Osteoblast (primary cell): Measurements from ENCODE around the gene KLHL29. TPM values are rescaled to one million over a fixed set of nuclear protein-coding genes. Genes with fewer than 3 reads are reported as not detected.

ENCODE experiments used
- DNase-seq: peaks from one replicate; pipeline ENCODE4 v3.0.0; 2011; ENCODE audit warnings: low spot score, mixed read lengths; ENCODE audit not compliant: insufficient read length; ENCODE audit errors: missing footprints
- H2AFZ ChIP-seq: 2 replicates; pipeline ENCODE4 v1.6.0; 2011; ENCODE audit warnings: mild to moderate bottlenecking, low read length
- H3K27ac ChIP-seq: 2 replicates; pipeline ENCODE4 v1.5.1; 2011; ENCODE audit warnings: mild to moderate bottlenecking, low read depth, low read length, moderate library complexity
- H3K27me3 ChIP-seq: 2 replicates; pipeline ENCODE4 v1.6.0; 2012; ENCODE audit warnings: mild to moderate bottlenecking, control low read depth, inconsistent platforms, low read length, moderate library complexity; ENCODE audit not compliant: insufficient read depth
- H3K36me3 ChIP-seq: 2 replicates; pipeline ENCODE4 v1.5.1; 2011; ENCODE audit warnings: mild to moderate bottlenecking, low read length, control low read depth, moderate library complexity; ENCODE audit not compliant: insufficient read depth
- H3K4me1 ChIP-seq: 2 replicates; pipeline ENCODE4 v1.5.1; 2011; ENCODE audit warnings: mild to moderate bottlenecking, low read length, control low read depth, moderate library complexity; ENCODE audit not compliant: insufficient read depth
- H3K4me2 ChIP-seq: 2 replicates; pipeline ENCODE4 v1.6.0; 2011; ENCODE audit warnings: mild to moderate bottlenecking, low read length; ENCODE audit not compliant: insufficient read depth
- H3K4me3 ChIP-seq: fragments of 200-600 bp; sonication (generic); 3 replicates; pipeline ENCODE4 v1.5.1; 2012; ENCODE audit warnings: mild to moderate bottlenecking, low read length, inconsistent platforms; ENCODE audit not compliant: insufficient read depth
- H3K79me2 ChIP-seq: 2 replicates; pipeline ENCODE4 v1.6.0; 2012; ENCODE audit warnings: mild to moderate bottlenecking, low read length, control low read depth, inconsistent platforms; ENCODE audit not compliant: insufficient read depth
- H3K9me3 ChIP-seq: 2 replicates; pipeline ENCODE4 v1.5.1; 2011; ENCODE audit warnings: low read depth, low read length, control low read depth
- H4K20me1 ChIP-seq: 2 replicates; pipeline ENCODE4 v1.6.0; 2012; ENCODE audit warnings: mild to moderate bottlenecking, low read length, control low read depth; ENCODE audit not compliant: insufficient read depth
- total RNA-seq: library from RNA; depleted of rRNA; stranded (reverse); fragments of >200 nt; gene quantifications from 2 replicates; pipeline ENCODE4 v1.2.3, GENCODE V29; 2012
- TF ChIP-seq, protein P1 (sequence below): IDR thresholded peaks from 2 replicates; pipeline ENCODE4 v1.5.1; 2011; ENCODE audit warnings: mild to moderate bottlenecking, low read depth, low read length, moderate library complexity; ENCODE audit errors: extremely low read depth

KLHL29 gene
- total RNA-seq, 1 donor, result 3.3 TPM

DNA sequence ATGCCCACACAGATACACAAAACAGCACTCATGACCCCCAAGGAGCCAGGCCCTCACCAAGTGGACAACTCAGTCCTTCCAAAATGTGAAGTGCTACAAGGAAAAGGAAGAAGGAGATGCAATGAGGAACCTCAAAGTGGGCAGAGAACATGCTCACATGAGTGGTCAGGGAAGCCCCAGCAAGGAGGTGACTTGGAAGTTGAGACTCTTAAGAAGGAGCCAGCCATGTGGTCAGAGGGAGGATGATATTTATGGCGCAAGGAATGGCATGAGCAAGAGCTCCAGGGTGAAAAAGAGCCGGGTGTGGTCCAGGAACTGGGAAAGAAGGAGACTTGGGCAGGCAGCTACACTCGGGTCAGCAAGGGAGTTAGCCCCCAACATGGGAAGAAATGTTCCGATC, 30.0 kb upstream of the KLHL29 start:
- no peak overlapping the region for H3K4me2 ChIP-seq
- H3K27ac ChIP-seq, result no peak overlapping the region
- H3K27me3 ChIP-seq, result no peaks in the 10 kb centered on the region
- no peaks in the 10 kb centered on the region for H4K20me1 ChIP-seq
- TF ChIP-seq, protein P1, sequence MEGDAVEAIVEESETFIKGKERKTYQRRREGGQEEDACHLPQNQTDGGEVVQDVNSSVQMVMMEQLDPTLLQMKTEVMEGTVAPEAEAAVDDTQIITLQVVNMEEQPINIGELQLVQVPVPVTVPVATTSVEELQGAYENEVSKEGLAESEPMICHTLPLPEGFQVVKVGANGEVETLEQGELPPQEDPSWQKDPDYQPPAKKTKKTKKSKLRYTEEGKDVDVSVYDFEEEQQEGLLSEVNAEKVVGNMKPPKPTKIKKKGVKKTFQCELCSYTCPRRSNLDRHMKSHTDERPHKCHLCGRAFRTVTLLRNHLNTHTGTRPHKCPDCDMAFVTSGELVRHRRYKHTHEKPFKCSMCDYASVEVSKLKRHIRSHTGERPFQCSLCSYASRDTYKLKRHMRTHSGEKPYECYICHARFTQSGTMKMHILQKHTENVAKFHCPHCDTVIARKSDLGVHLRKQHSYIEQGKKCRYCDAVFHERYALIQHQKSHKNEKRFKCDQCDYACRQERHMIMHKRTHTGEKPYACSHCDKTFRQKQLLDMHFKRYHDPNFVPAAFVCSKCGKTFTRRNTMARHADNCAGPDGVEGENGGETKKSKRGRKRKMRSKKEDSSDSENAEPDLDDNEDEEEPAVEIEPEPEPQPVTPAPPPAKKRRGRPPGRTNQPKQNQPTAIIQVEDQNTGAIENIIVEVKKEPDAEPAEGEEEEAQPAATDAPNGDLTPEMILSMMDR, result no peak
- H2AFZ ChIP-seq, result no peak overlapping the region
- H3K36me3 ChIP-seq, result no peaks in the 10 kb centered on the region
- no peaks in the 10 kb centered on the region for H3K9me3 ChIP-seq
- no peak overlapping the region for H3K4me3 ChIP-seq
- no peak for DNase-seq
- H3K4me1 ChIP-seq, result peaks cover 10% of the 10 kb centered on the region
- H3K79me2 ChIP-seq, result no peaks in the 10 kb centered on the region

DNA sequence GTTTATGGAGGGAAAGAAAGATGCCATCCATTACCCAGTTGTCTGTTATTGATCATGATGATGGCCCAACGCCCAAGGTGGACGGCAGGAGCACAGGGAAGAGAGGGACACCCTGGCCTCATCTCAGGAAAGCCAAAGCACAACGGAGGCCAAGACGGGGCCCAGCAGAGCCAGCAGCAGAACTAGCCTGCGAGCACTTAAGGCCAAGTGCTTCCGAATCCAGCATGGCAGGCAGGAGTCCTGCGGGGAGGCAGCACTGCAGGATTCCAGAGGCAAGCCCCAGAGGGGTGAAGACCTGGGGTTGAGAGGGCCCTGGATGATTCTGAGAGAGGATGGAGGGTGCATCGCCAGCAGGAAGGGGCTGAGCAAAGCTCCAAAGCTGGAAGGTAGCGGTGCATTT, 28.3 kb upstream of the KLHL29 start:
- Histone ChIP-seq H3K4me3 (no peak overlapping the region), H2AFZ (no peak overlapping the region), H3K36me3 (no peaks in the 10 kb centered on the region), H3K4me1 (peaks cover 5% of the 10 kb centered on the region), H4K20me1 (no peaks in the 10 kb centered on the region), H3K79me2 (no peaks in the 10 kb centered on the region), H3K27ac (no peak overlapping the region), H3K27me3 (no peaks in the 10 kb centered on the region), H3K9me3 (no peaks in the 10 kb centered on the region), H3K4me2 (no peak overlapping the region)
- no peak for DNase-seq
- TF ChIP-seq, protein P1, result no peak

DNA sequence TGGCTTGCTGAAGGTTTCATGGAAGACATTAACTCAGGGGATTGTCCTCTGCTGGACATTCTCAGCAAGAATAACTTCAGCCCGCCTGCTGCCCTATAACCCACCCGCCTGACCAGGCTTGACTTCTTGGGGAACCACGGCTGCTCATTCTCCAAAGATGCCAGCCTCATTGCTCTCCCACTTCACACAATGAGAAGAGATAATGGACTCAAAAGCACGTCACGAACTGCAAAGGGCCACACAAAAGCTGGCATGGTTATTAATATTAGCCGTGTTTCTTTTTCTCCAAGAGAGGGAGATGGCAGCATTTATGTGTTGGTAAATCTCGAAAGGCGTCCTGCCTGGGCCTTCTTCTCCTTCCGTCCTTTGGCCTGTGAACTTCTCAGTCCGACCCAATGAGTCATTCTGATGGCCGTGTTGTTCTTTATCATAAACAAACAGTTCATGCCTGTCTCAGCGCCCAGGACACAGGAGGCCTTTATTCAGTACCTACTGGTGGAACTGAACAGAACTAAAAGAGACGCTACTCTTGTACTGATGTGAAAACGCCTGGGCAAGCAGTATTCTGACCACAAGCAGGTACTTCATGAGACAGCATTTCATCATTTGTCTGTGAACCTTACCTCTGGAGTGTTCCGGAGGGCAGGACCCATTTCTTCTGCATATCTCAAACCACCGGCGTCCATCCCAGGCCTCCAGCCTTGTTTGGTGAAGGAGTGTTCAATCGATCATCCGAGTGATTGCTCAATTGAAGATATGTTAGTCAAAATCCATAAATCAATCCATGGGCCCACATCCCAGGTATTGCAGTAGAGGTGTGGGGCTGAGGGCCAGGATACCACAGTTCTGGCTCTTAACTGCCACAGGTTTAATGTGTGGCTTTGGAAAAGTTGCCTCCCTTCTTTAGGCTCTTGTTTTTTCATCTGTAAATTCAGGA, 25.1 kb upstream of the KLHL29 start:
- Histone ChIP-seq H3K36me3 (no peaks in the 10 kb centered on the region), H3K27me3 (no peaks in the 10 kb centered on the region), H3K4me3 (no peak overlapping the region), H3K27ac (no peak overlapping the region), H3K4me2 (no peak overlapping the region), H3K9me3 (no peaks in the 10 kb centered on the region), H3K4me1 (no peaks in the 10 kb centered on the region), H4K20me1 (no peaks in the 10 kb centered on the region), H2AFZ (no peak overlapping the region), H3K79me2 (no peaks in the 10 kb centered on the region)
- TF ChIP-seq, protein P1, result no peak
- DNase-seq, result no peak

DNA sequence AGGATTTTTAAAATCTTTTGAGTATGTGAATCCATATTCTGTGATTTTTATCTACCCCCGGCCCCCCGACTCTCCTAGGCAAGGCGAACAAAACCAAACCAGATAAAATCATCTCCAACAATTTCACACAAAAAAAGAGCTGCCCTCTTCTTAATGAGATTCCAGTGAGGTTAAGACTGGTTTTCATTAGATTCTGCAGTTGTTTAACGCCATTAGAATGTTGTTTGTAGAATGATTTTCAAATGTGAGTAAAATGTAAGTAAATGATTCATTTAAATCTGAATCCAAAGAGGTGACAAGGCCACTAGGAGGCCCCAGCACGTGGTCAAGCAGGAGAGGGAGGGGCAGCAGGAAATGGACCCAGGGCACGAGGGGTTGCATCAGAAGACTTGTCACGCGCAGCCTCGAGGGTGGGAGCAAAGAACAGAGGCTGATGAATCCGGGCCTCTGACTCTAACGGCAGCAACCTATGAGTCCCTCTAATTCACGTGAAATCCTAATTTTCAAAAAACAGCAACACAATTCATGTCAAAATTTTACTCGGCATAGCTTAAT, 24.3 kb upstream of the KLHL29 start:
- Histone ChIP-seq H3K9me3 (no peaks in the 10 kb centered on the region), H3K27ac (no peak overlapping the region), H3K4me2 (no peak overlapping the region), H3K4me3 (no peak overlapping the region), H3K79me2 (no peaks in the 10 kb centered on the region), H4K20me1 (no peaks in the 10 kb centered on the region), H3K36me3 (no peaks in the 10 kb centered on the region), H3K4me1 (no peaks in the 10 kb centered on the region), H2AFZ (no peak overlapping the region), H3K27me3 (no peaks in the 10 kb centered on the region)
- no peak for DNase-seq
- TF ChIP-seq, protein P1, result no peak
